ENCODE data around the gene ROR2. TPM values are rescaled to one million over a fixed set of nuclear protein-coding genes. Genes with fewer than 3 reads are reported as not detected.

ROR2 gene
- total and polyA plus RNA-seq, 4 donors, result 0.13 to 0.84 (median 0.52) TPM

DNA sequence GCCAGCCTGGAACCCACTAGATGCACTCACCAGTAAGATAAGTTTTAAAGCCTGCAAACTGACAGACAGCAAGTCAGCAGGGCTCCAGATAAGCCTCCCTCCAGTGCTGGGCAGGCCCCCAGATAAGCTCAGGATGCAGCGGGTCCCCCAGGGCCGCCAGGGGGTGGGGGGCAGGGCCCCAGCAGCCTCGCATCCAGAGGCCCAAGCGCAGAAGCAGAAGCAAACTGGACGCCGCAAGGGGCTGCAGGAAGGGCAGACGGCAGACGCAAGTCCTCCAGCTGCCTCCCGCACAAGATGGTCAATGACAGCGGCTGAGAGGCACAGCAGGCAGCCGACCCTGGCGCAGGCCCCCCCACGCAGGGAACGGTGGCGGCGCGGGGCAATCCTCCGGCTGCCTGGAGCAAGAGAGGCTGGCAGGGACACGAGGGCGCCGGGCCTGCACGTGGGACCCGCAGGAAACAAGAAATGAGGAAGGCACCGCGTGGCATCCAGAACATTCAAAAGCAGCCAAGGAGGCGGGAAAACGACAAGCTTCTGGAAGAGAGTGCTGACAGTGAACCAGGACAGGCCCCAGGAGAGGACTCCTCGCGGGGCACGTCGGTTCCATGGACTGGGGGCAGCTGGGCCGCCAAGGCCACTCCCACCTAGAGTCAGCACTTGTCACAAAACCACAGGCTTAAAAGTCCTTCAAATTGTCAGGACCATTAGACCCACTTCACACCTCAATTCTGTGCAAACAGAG, 49.8 kb downstream of the ROR2 start:
- H3K27me3 ChIP-seq (ENCODE audit: control insufficient read depth in 4 of 4, insufficient read depth in 4 of 4, low read length in 3 of 4), result peaks cover 0 to 3% (median 0%) of the 10 kb centered on the region in 4 donors
- H3K9ac ChIP-seq (ENCODE audit: low read depth in 1 of 2, low read length in 2 of 2), result no peak overlapping the region
- peak overlapping the region in 1 of 2 donors; percentile 11 for H3K27ac ChIP-seq (ENCODE audit: low read depth in 1 of 2, low read length in 2 of 2)
- H3K4me1 ChIP-seq (ENCODE audit: control insufficient read depth in 4 of 4, insufficient read depth in 4 of 4, low read length in 3 of 4), result peaks cover 0 to 6% (median 0%) of the 10 kb centered on the region in 4 donors
- H3K9me3 ChIP-seq (ENCODE audit: control insufficient read depth in 4 of 4, low read length in 3 of 4), result no peaks in the 10 kb centered on the region
- peak; percentile 67 for DNase-seq (ENCODE audit: low spot score)
- no peaks in the 10 kb centered on the region for H3K36me3 ChIP-seq (ENCODE audit: control insufficient read depth in 4 of 4, insufficient read depth in 3 of 4, low read depth in 1 of 4, low read length in 3 of 4)
- H3K4me3 ChIP-seq (ENCODE audit: low read depth in 1 of 3, low read length in 3 of 3), result no peak overlapping the region
- 38% methylated on average over 32 of the region's 32 CpGs for WGBS
- TF ChIP-seq TAF1 (conservative IDR thresholded peaks at IDR 0.05), result no peak
- TF ChIP-seq NR2F2 (IDR thresholded peaks at IDR 0.05), result no peak
- TF ChIP-seq HNF4A (conservative IDR thresholded peaks at IDR 0.05), result no peak
- no peak for TF ChIP-seq REST (IDR thresholded peaks at IDR 0.05)
- TF ChIP-seq RXRA (IDR thresholded peaks at IDR 0.05), result no peak
- TF ChIP-seq JUND (IDR thresholded peaks at IDR 0.05), result no peak
- TF ChIP-seq FOXA2 (IDR thresholded peaks at IDR 0.05), result no peak
- no peak for TF ChIP-seq HNF4G (IDR thresholded peaks at IDR 0.05)
- no peak for TF ChIP-seq RAD21 (IDR thresholded peaks at IDR 0.05)
- TF ChIP-seq FOXA1 (IDR thresholded peaks at IDR 0.05), result no peak
- TF ChIP-seq SP1 (IDR thresholded peaks at IDR 0.05), result no peak
- no peak for TF ChIP-seq GABPA (IDR thresholded peaks at IDR 0.05 in 1 of 2, conservative IDR thresholded peaks at IDR 0.05 in 1 of 2)
- TF ChIP-seq ZBTB33 (IDR thresholded peaks at IDR 0.05), result no peak
- TF ChIP-seq, protein P1, sequence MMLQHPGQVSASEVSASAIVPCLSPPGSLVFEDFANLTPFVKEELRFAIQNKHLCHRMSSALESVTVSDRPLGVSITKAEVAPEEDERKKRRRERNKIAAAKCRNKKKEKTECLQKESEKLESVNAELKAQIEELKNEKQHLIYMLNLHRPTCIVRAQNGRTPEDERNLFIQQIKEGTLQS (IDR thresholded peaks at IDR 0.05), result no peak
- TF ChIP-seq EGR1 (IDR thresholded peaks at IDR 0.05; ENCODE audit: low read depth in 2 of 2), result no peak
- TF ChIP-seq, protein P2, sequence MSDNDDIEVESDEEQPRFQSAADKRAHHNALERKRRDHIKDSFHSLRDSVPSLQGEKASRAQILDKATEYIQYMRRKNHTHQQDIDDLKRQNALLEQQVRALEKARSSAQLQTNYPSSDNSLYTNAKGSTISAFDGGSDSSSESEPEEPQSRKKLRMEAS (IDR thresholded peaks at IDR 0.05), result no peak

- 87% methylated on average over 9 of the region's 9 CpGs for WGBS
- no peak overlapping the region for H3K4me3 ChIP-seq (ENCODE audit: low read depth in 1 of 3, low read length in 3 of 3)
- peaks cover 0 to 3% (median 0%) of the 10 kb centered on the region in 4 donors for H3K27me3 ChIP-seq (ENCODE audit: control insufficient read depth in 4 of 4, insufficient read depth in 4 of 4, low read length in 3 of 4)
- H3K27ac ChIP-seq (ENCODE audit: low read depth in 1 of 2, low read length in 2 of 2), result no peak overlapping the region
- H3K9me3 ChIP-seq (ENCODE audit: control insufficient read depth in 4 of 4, low read length in 3 of 4), result no peaks in the 10 kb centered on the region
- H3K9ac ChIP-seq (ENCODE audit: low read depth in 1 of 2, low read length in 2 of 2), result no peak overlapping the region
- DNase-seq (ENCODE audit: low spot score), result no peak
- H3K4me1 ChIP-seq (ENCODE audit: control insufficient read depth in 4 of 4, insufficient read depth in 4 of 4, low read length in 3 of 4), result peaks cover 0 to 6% (median 0%) of the 10 kb centered on the region in 4 donors
- H3K36me3 ChIP-seq (ENCODE audit: control insufficient read depth in 4 of 4, insufficient read depth in 3 of 4, low read depth in 1 of 4, low read length in 3 of 4), result no peaks in the 10 kb centered on the region
- no peak for TF ChIP-seq FOXA1 (IDR thresholded peaks at IDR 0.05)
- no peak for TF ChIP-seq REST (IDR thresholded peaks at IDR 0.05)
- TF ChIP-seq, protein P3, sequence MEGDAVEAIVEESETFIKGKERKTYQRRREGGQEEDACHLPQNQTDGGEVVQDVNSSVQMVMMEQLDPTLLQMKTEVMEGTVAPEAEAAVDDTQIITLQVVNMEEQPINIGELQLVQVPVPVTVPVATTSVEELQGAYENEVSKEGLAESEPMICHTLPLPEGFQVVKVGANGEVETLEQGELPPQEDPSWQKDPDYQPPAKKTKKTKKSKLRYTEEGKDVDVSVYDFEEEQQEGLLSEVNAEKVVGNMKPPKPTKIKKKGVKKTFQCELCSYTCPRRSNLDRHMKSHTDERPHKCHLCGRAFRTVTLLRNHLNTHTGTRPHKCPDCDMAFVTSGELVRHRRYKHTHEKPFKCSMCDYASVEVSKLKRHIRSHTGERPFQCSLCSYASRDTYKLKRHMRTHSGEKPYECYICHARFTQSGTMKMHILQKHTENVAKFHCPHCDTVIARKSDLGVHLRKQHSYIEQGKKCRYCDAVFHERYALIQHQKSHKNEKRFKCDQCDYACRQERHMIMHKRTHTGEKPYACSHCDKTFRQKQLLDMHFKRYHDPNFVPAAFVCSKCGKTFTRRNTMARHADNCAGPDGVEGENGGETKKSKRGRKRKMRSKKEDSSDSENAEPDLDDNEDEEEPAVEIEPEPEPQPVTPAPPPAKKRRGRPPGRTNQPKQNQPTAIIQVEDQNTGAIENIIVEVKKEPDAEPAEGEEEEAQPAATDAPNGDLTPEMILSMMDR (IDR thresholded peaks at IDR 0.05; ENCODE audit: low read depth, low read length, missing input control), result no peak
- TF ChIP-seq TAF1 (conservative IDR thresholded peaks at IDR 0.05), result no peak
- TF ChIP-seq, protein P2 (IDR thresholded peaks at IDR 0.05), result no peak
- no peak for TF ChIP-seq SP1 (IDR thresholded peaks at IDR 0.05)
- no peak for TF ChIP-seq RXRA (IDR thresholded peaks at IDR 0.05)
- no peak for TF ChIP-seq RAD21 (IDR thresholded peaks at IDR 0.05)
- TF ChIP-seq FOXA2 (IDR thresholded peaks at IDR 0.05), result no peak
- no peak for TF ChIP-seq HNF4A (conservative IDR thresholded peaks at IDR 0.05)
These were observed 50.4 kb downstream of the ROR2 start for GRCh38 chr9:91899594-91899993.

Data from liver (tissue), 9 donors.